GM18870 (cell line): ENCODE data around the gene COL4A1.

Experiments
- ATAC-seq: cut with Tn5 transposase; IDR thresholded peaks from one replicate; pipeline ENCODE4 v1.9.1; 2021; ENCODE audit warnings: moderate library complexity; ENCODE audit not compliant: unreplicated experiment

The COL4A1 gene

GRCh38 chr13:110277357-110277975, 29.5 kb downstream of the COL4A1 start:
- ATAC-seq = no peak

GRCh38 chr13:110276553-110276950, 30.4 kb downstream of the COL4A1 start:
- no peak for ATAC-seq

GRCh38 chr13:110275931-110276552, 30.9 kb downstream of the COL4A1 start:
- ATAC-seq = no peak

- no peak for ATAC-seq
Measured at GRCh38 chr13:110274687-110275086, 32.3 kb downstream of the COL4A1 start.

- no peak for ATAC-seq
Measured at GRCh38 chr13:110273254-110273653, 33.7 kb downstream of the COL4A1 start.

GRCh38 chr13:110272651-110273050, 34.3 kb downstream of the COL4A1 start:
- no peak for ATAC-seq

- ATAC-seq = no peak
Measured at GRCh38 chr13:110272227-110272626, 34.7 kb downstream of the COL4A1 start.

- ATAC-seq = no peak
Measured at GRCh38 chr13:110271313-110271712, 35.6 kb downstream of the COL4A1 start.

- ATAC-seq = no peak
Measured at GRCh38 chr13:110270507-110270906, 36.5 kb downstream of the COL4A1 start.

- no peak for ATAC-seq
Measured at GRCh38 chr13:110269509-110270185, 37.3 kb downstream of the COL4A1 start.

GRCh38 chr13:110268576-110269185, 38.3 kb downstream of the COL4A1 start:
- no peak for ATAC-seq

- ATAC-seq = no peak
Measured at GRCh38 chr13:110268061-110268460, 38.9 kb downstream of the COL4A1 start.

- ATAC-seq = no peak
Measured at GRCh38 chr13:110266983-110267382, 40.0 kb downstream of the COL4A1 start.

- no peak for ATAC-seq
Measured at GRCh38 chr13:110266431-110266809, 40.5 kb downstream of the COL4A1 start.

GRCh38 chr13:110265682-110266430, 41.1 kb downstream of the COL4A1 start:
- no peak for ATAC-seq

GRCh38 chr13:110265341-110265681, 41.6 kb downstream of the COL4A1 start:
- no peak for ATAC-seq

- ATAC-seq = no peak
Measured at GRCh38 chr13:110264685-110265275, 42.2 kb downstream of the COL4A1 start.

- ATAC-seq = no peak
Measured at GRCh38 chr13:110263888-110264287, 43.1 kb downstream of the COL4A1 start.

- ATAC-seq = no peak
Measured at GRCh38 chr13:110263404-110263803, 43.6 kb downstream of the COL4A1 start.

GRCh38 chr13:110262508-110263291, 44.3 kb downstream of the COL4A1 start:
- ATAC-seq = no peak
